Mucosa of gallbladder (tissue), 1 donor: Measurements from ENCODE around the gene COPS9. TPM values are rescaled to one million over a fixed set of nuclear protein-coding genes. Genes with fewer than 3 reads are reported as not detected.

Experiments used
- DNase-seq: peaks from one replicate; pipeline ENCODE4 v3.0.0-alpha.2; 2020; ENCODE audit warnings: low spot score
- total RNA-seq: library from RNA; stranded (reverse); gene quantifications from one replicate; pipeline ENCODE4 v1.2.1, GENCODE V29; 2021
- donor health status: DM: no; HTN: no; CAD: no.

COPS9 gene
- 121 TPM for total RNA-seq

- peak; percentile 90 for DNase-seq
Observed at GRCh38 chr2:240136013-240136670, at the start of gene COPS9. COPS9 (minus strand) TSS chr2:240136305; CDS start chr2:240136284, 21 bp downstream.

GRCh38 chr2:240184656-240185055, 48.6 kb upstream of the COPS9 start:
- no peak for DNase-seq

GRCh38 chr2:240183875-240184590, 47.9 kb upstream of the COPS9 start:
- DNase-seq, result no peak

GRCh38 chr2:240183006-240183874, 47.1 kb upstream of the COPS9 start:
- no peak for DNase-seq

GRCh38 chr2:240182476-240182875, 46.4 kb upstream of the COPS9 start:
- DNase-seq, result no peak

- no peak for DNase-seq
Observed at GRCh38 chr2:240182001-240182400, 45.9 kb upstream of the COPS9 start.

GRCh38 chr2:240179941-240180666, 44.0 kb upstream of the COPS9 start:
- no peak for DNase-seq

GRCh38 chr2:240179186-240179815, 43.2 kb upstream of the COPS9 start:
- DNase-seq, result no peak

GRCh38 chr2:240178564-240178963, 42.5 kb upstream of the COPS9 start:
- DNase-seq, result no peak

- no peak for DNase-seq
Observed at GRCh38 chr2:240174496-240174895, 38.4 kb upstream of the COPS9 start.

- DNase-seq, result no peak
Observed at GRCh38 chr2:240172071-240172895, 36.2 kb upstream of the COPS9 start.

- no peak for DNase-seq
Observed at GRCh38 chr2:240170883-240171282, 34.8 kb upstream of the COPS9 start.

GRCh38 chr2:240170354-240170735, 34.2 kb upstream of the COPS9 start:
- DNase-seq, result no peak

- no peak for DNase-seq
Observed at GRCh38 chr2:240169486-240170353, 33.6 kb upstream of the COPS9 start.

GRCh38 chr2:240168546-240169361, 32.6 kb upstream of the COPS9 start:
- DNase-seq, result no peak

- no peak for DNase-seq
Observed at GRCh38 chr2:240168041-240168440, 31.9 kb upstream of the COPS9 start.

GRCh38 chr2:240167588-240167880, 31.4 kb upstream of the COPS9 start:
- DNase-seq, result no peak

GRCh38 chr2:240166761-240167587, 30.9 kb upstream of the COPS9 start:
- no peak for DNase-seq
